ENCODE measurements around the gene MPI. TPM values are rescaled to one million over a fixed set of nuclear protein-coding genes. Genes with fewer than 3 reads are reported as not detected.

Gene MPI
- polyA plus RNA-seq, 1 experiment, result 105 TPM

- Histone ChIP-seq H3K4me3 (ENCODE audit: low read depth, low read length) (no peak overlapping the region), H3K27me3 (ENCODE audit: control insufficient read depth, insufficient read depth, low read length) (no peaks in the 10 kb centered on the region), H3K36me3 (ENCODE audit: control insufficient read depth, insufficient read depth, low read length) (peaks cover 19% of the 10 kb centered on the region)
- TF ChIP-seq CTCF (IDR thresholded peaks at IDR 0.05; ENCODE audit: insufficient read depth, low read depth, low read length), result no peak
- CTCF ChIA-PET, result interaction anchor here (1.0 to 1.8 kb wide), 3 partner anchors 9 to 14 kb away, joined by 3 to 4 read pairs (median 3); no protein-coding TSS in a partner anchor
- no peak for DNase-seq (ENCODE audit: low read depth)
- POLR2A ChIA-PET, result interaction anchor here (0.7 kb wide), 1 partner anchor 13 kb away, joined by 3 read pairs; no protein-coding TSS in a partner anchor
These were observed 33.3 kb upstream of the MPI start for GRCh38 chr15:74856537-74856936.

DNA sequence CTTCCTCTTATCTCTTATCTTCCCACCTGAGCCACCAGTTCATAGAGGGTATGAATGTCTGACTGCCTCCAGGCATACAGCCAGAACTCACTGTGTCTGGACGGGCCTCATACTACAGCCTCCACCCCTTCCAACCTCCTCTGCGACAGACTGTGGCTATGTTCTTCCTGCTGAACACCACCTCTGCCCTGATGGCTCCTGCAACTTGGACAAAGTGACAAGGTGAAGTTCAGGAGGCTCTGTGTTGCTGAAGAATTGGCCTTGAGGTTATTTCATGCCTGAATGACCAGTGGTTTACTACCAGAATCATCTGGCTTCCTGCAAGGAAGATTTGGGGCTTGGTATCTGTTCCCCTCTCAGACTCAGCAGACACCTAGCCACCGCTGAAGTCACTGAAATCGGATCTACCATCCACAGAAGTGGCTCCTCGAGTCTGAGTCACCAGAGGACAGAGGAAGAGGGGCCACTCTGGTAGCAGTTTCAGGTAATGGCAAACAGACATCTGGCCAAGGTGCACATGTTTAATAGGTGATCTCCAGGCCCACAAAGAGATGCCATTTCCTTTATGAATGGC, 32.7 kb upstream of the MPI start:
- no peak for DNase-seq (ENCODE audit: low read depth)

GRCh38 chr15:74857671-74858368, 32.0 kb upstream of the MPI start:
- Histone ChIP-seq H3K36me3 (ENCODE audit: control insufficient read depth, insufficient read depth, low read length) (peaks cover 9% of the 10 kb centered on the region), H3K4me3 (ENCODE audit: low read depth, low read length) (no peak overlapping the region), H3K27me3 (ENCODE audit: control insufficient read depth, insufficient read depth, low read length) (no peaks in the 10 kb centered on the region)
- POLR2A ChIA-PET, result no interaction called here
- TF ChIP-seq CTCF (IDR thresholded peaks at IDR 0.05; ENCODE audit: insufficient read depth, low read depth, low read length), result no peak
- DNase-seq (ENCODE audit: low read depth), result no peak
- CTCF ChIA-PET, result interaction anchor here (1.0 to 2.2 kb wide), 4 partner anchors 11 to 15 kb away, joined by 3 to 10 read pairs (median 4); no protein-coding TSS in a partner anchor

More for the DNA sequence above, 32.7 kb upstream of the MPI start:
- ChIA-PET CTCF (interaction anchor here (1.0 kb wide), 1 partner anchor 15 kb away, joined by 3 read pairs; no protein-coding TSS in a partner anchor), POLR2A (no interaction called here)
- peaks cover 13% of the 10 kb centered on the region for H3K36me3 ChIP-seq (ENCODE audit: control insufficient read depth, insufficient read depth, low read length)
- TF ChIP-seq CTCF (IDR thresholded peaks at IDR 0.05; ENCODE audit: insufficient read depth, low read depth, low read length), result no peak
- H3K4me3 ChIP-seq (ENCODE audit: low read depth, low read length), result no peak overlapping the region
- H3K27me3 ChIP-seq (ENCODE audit: control insufficient read depth, insufficient read depth, low read length), result no peaks in the 10 kb centered on the region

GRCh38 chr15:74858369-74858740, 31.5 kb upstream of the MPI start:
- Histone ChIP-seq H3K27me3 (ENCODE audit: control insufficient read depth, insufficient read depth, low read length) (no peaks in the 10 kb centered on the region), H3K4me3 (ENCODE audit: low read depth, low read length) (no peak overlapping the region), H3K36me3 (ENCODE audit: control insufficient read depth, insufficient read depth, low read length) (peaks cover 6% of the 10 kb centered on the region; the same call in 1 of the 2 replicates)
- no peak for DNase-seq (ENCODE audit: low read depth)
- ChIA-PET POLR2A (no interaction called here), CTCF (interaction anchor here (0.9 to 2.2 kb wide), 4 partner anchors 11 to 15 kb away, joined by 3 to 10 read pairs (median 4); partner anchors contain the start of gene ULK3)
- no peak for TF ChIP-seq CTCF (IDR thresholded peaks at IDR 0.05; ENCODE audit: insufficient read depth, low read depth, low read length)

DNA sequence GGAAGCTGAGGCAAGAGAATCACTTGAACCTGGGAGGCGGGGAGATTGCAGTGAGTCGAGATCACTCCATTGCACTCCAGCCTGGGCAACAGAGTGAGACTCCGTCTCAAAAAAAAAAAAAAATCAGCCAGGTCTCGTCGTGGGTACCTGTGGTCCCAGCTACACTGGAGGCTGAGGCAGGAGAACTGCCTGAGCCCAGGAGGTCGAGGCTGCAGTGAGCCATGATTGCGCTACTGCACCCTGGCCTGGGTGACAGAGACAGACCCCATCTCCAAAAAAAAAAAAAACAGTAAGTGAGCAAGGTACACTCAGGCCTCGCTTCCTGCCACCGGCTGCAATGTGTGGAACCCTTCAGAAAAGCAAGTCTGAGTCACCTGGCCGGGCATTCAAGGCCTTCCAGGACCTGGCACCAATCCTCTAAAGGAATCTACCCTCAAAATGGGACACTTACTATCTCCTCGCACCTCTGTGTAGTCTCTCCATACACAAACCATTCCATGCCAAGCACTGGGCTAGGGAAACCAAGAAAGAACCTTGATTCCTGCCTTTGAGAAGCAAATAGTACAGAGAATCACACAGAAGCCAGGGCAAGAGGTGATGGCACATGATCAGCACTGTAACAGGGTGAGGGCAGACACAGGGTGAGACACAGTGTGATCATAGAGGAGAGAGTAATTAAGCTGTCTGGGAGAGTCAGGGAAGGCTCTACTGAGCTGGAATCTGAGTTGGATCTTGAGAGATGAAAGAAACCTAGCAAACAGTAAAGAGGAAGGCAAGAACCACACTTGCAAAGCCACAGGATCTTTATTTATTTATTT, 26.4 kb upstream of the MPI start:
- ChIA-PET POLR2A (no interaction called here), CTCF (interaction anchor here (0.6 kb wide), 1 partner anchor 20 kb away, joined by 3 read pairs; no protein-coding TSS in a partner anchor)
- DNase-seq (ENCODE audit: low read depth), result no peak

More for the DNA sequence above, 26.4 kb upstream of the MPI start:
- no peak for TF ChIP-seq CTCF (IDR thresholded peaks at IDR 0.05; ENCODE audit: insufficient read depth, low read depth, low read length)
- Histone ChIP-seq H3K27me3 (ENCODE audit: control insufficient read depth, insufficient read depth, low read length) (no peaks in the 10 kb centered on the region), H3K36me3 (ENCODE audit: control insufficient read depth, insufficient read depth, low read length) (peaks cover 3% of the 10 kb centered on the region), H3K4me3 (ENCODE audit: low read depth, low read length) (no peak overlapping the region)

All from BJ (cell line).